C4-2B (cell line): ENCODE data around the gene KLF18.

Experiments
- H3K27ac ChIP-seq: fragments of 450-650 bp; 2 replicates; pipeline ENCODE4 v1.5.1; 2017
- ZFX ChIP-seq: fragments of 450-650 bp; IDR thresholded peaks from 2 replicates; pipeline ENCODE4 v1.6.1; 2017
- TF ChIP-seq, protein P1 (sequence below): fragments of 450-650 bp; conservative IDR thresholded peaks from 2 replicates; pipeline ENCODE4 v1.5.1; 2017; ENCODE audit warnings: mild to moderate bottlenecking

The KLF18 gene

DNA sequence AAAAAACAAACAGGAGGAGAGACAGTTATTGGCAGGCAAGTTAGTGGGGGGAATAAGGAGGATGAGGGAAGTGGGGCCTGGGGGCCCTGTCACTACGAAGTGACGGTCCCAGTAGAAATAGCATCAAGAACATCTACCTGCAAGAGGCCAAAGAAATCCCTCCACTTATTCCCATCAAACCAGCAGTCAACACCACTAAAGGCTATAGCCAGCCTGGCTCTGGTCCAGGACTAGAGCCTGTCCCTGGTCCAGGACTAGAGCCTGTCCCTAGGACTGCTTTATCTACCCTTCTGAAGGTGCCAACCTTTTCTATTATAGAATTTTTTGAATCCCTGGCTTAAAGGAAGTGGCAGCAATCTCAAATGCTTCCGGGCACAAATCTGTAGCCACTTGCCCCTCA is 3.2 kb downstream of the KLF18 start:
- TF ChIP-seq, protein P1, sequence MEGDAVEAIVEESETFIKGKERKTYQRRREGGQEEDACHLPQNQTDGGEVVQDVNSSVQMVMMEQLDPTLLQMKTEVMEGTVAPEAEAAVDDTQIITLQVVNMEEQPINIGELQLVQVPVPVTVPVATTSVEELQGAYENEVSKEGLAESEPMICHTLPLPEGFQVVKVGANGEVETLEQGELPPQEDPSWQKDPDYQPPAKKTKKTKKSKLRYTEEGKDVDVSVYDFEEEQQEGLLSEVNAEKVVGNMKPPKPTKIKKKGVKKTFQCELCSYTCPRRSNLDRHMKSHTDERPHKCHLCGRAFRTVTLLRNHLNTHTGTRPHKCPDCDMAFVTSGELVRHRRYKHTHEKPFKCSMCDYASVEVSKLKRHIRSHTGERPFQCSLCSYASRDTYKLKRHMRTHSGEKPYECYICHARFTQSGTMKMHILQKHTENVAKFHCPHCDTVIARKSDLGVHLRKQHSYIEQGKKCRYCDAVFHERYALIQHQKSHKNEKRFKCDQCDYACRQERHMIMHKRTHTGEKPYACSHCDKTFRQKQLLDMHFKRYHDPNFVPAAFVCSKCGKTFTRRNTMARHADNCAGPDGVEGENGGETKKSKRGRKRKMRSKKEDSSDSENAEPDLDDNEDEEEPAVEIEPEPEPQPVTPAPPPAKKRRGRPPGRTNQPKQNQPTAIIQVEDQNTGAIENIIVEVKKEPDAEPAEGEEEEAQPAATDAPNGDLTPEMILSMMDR, result no peak
- no peak for TF ChIP-seq ZFX
- no peak overlapping the region for H3K27ac ChIP-seq

DNA sequence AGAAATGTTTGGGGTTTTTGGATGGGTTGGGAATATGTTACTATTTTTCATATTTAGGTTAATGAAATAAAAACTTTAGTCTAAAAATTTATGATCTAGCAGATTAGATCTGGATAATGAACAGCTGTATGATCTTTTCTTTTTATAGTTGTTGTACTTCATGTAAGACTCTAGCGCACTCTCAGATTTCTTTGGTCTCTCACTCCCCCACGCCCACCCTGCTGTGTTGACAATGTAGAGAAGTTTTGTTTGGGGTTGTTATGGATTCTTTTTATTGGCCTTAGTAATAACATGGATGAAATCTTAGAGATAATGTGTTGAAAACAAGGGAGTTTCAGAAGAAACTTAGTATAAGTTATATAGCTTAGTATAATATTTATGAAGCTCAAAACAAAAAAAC is 5.5 kb downstream of the KLF18 start:
- H3K27ac ChIP-seq, result no peak overlapping the region
- TF ChIP-seq, protein P1, result no peak
- TF ChIP-seq ZFX, result no peak

DNA sequence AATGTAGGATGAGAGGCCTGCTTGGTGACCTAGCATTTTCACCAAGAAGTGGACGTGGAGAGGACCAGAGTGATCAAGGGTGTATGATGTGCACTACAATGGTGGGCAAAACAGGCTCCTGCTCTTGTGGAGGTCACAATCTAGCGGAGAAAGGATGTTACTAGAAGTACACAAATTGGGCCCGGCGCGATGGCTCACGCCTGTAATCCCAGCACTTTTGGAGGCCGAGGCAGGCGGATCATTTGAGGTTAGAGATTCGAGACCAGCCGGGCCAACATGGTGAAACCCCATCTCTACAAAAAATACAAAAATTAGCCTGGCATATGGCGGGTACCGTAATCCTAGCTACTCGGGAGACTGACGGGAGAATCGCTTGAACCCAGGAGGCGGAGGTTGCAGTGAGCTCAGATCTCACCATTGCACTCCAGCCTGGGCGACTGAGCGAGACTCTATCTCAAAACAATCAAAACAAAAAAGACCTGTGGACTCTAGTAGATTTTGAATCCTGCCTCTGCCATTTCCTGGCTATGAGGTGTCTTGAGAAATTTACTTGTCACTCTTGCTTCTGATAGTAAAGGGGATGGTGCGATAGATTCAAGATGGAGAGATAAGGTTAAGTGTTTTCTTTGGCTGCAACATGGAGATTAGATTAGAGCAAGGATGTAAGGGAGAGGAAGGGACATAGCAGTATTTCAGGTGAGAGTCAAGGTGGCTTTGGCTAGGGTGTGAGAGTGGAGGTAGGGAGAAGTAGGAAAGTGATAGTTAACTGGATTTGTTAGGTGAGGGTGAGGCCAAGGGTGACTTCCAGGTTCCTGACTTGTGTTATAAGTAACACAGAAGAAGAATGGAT is 7.1 kb downstream of the KLF18 start:
- no peak overlapping the region for H3K27ac ChIP-seq
- TF ChIP-seq, protein P1, result no peak
- no peak for TF ChIP-seq ZFX

DNA sequence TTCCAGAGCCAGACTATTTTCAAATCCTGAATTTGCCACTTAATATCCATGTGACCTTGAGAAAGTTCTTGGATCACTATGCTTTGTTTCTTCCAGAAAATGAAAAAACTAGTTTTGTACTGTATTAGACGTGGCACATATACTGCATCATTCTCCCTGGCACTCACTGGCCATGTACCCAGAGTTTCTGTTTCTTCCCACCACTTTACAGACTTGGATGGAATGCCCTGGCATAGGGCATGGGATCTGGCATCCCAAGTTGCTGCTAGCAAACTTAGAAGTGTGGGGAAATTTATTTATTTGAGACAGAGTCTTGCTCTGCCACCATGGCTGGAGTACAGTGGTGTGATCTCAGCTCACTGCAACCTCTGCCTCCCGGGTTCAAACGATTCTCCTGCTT is 10.0 kb downstream of the KLF18 start:
- H3K27ac ChIP-seq, result no peak overlapping the region
- TF ChIP-seq, protein P1, result no peak
- no peak for TF ChIP-seq ZFX

DNA sequence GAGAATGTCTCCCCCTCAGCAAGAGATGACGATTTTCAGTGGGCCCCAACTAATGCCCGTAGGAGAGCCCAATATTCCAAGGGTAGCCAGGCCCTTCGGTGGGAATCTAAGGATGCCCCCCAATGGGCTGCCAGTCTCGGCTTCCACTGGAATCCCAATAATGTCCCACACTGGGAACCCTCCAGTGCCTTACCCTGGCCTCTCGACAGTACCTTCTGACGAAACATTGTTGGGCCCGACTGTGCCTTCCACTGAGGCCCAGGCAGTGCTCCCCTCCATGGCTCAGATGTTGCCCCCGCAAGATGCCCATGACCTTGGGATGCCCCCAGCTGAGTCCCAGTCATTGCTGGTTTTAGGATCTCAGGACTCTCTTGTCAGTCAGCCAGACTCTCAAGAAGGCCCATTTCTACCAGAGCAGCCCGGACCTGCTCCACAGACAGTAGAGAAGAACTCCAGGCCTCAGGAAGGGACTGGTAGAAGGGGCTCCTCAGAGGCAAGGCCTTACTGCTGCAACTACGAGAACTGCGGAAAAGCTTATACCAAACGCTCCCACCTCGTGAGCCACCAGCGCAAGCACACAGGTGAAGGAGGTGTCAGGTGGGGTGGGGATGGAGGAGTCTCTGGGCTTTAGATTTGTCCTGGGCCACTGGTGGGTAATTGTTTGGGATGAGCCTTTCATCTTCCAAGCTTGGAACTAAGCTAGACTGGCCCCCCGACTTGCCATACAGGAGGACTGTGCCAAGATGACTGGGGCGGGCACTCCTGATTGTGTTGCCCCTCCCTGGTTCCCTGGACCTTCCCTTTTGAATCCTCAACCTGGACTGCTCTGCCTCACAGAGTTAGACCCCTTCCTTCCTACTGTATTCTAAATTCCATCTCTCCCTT is 11.6 kb downstream of the KLF18 start:
- TF ChIP-seq, protein P1, result no peak
- no peak for TF ChIP-seq ZFX
- H3K27ac ChIP-seq, result no peak overlapping the region

DNA sequence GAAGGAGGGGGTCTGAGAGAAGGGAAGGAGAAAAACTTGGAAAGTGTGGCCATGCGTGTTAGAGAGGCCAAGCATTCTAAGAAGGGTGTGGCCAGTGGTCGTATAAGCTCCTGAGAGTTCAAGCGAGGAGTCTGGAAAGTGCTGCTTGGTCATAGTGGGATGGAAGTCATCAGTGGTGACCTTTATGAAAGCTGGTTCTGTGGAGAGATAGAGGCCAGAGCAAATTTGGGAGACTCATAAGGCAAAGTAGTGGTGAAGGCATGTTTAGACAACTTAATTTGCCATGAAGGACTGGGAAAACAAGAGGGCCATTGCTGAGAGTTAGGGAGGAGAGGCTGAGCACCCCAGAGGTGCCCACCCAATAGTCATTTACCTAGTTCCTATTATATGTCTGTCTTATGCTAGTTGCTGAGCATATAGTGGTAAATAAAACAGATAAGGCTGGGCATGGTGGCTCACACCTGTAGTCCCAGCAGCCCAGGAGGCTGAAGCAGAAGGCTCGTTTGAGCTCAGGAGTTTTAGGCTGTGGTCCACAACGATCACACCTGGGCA is 21.0 kb downstream of the KLF18 start:
- no peak overlapping the region for H3K27ac ChIP-seq
- TF ChIP-seq, protein P1, result no peak
- no peak for TF ChIP-seq ZFX
